Stimulated activated CD8-positive, alpha-beta memory T cell treated with anti-CD3 and anti-CD28 coated beads, Interleukin-7, amount 100 ng/mL, for 1 hour (primary cell): Measurements from ENCODE around the gene LYSMD3.

Experiments used
- DNase-seq, 2 donors: peaks; one replicate each; pipeline ENCODE4 v3.0.0-alpha.2; 2020; ENCODE audit warnings: low read depth in 2 of 2

Gene LYSMD3

DNA sequence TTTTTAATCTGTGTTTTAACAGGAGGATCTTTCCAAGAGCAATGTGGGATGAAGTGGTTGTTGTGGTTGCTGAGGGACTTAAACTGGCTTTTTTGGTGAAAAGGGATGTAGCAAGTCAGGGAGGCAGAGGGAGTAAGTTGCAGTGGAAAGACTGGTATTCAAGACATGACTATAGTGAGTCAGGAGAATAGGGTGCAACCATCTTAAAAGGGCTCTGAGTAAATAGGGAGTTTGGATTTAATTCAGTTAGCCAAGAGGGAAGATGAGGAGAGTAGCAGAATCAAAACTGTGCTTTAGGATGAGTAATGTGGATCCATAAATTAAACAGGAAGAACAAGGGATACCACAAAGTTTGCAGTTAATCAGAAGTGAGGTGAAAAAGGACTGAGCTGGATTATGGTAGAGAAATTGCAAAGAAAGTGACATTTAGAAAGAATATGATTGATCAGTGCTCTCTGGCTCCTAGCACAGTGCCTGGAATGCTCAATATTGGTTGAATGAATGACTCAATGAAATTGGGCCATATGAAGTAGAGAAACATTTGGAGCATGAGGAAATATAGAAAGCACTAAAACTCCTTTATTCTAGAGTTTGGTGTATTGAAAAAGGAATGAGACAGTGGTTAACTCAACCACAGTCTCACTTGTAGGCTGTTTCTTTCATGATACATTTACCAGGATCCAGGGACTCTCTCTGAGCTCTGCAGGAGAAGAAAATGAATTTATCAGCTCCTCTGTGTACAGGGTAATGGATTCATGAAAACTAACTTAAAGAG is 49.6 kb downstream of the LYSMD3 start:
- no peak for DNase-seq

GRCh38 chr5:90477621-90478215 is 51.7 kb downstream of the LYSMD3 start:
- DNase-seq: no peak

- no peak for DNase-seq
Observed at GRCh38 chr5:90477073-90477472, 52.3 kb downstream of the LYSMD3 start.

DNA sequence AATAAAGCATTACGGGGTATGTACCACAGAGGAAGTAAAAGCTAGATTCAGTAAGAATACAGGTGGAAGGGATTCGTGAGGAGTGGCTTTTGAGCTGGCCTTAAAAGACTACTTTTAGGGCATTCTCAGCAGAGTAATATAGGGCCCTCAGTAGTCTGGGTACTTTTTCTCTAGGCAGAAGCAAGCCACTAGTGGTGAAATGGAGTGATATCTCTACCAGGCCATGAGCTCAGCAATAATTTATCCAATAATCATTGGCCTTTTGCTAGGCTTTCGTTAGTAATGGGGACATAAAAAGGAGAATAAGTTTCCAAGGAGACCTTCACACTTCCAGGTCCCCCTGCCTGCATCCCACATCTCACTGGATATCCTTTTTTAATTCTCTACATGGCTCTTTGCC is 53.0 kb downstream of the LYSMD3 start:
- DNase-seq: no peak

- DNase-seq: no peak
Observed at GRCh38 chr5:90475436-90475980, 53.9 kb downstream of the LYSMD3 start.

DNA sequence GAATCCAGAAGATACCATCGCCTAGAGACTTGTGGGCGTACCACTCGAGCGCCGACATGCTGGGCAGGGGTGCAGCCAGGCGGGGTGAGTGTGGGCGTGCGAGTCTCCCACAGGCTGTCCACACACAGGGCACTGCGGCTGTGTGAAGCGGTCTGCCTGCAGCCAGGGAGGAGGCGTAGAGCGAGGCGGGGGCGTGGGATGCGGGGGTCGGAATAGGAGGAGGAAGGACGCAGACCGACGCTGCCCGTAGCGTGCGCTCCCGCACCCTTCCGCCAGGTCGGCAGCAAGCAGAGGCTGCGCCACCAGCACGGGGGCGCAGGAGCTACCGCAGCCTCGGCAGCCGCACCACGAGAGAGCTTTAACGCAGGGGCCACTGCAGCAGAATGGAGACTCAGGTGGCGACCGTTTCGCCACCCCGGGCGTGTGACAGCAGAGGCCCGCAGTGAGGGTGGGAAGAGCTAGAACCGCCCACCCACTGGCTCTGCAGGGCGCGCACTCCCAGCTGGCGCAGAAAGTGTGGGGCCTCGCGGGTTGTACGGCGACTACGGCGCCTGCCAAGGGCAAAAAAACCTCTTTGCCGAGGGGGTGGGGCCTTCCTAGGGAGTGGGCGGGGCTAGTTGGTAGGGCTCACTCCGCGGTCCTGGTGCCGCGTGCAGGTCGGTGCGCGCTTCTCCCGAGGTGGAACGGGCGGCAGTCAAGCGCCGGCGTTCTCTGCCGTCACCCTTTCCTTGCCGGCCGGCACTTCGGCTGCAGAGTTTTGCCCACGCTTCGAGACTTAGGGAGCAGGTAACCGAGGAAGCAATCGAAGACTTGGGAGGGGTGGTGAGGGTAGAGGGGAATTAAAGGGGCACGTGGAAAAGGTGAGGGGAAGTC is 54.9 kb downstream of the LYSMD3 start, which contains the start of the genes MBLAC2 and POLR3G:
Gene MBLAC2 (minus strand): TSS at position 537 of the 873 bp plus-strand sequence. CDS start 479 bp downstream, at position 58.
Gene POLR3G (plus strand): TSS at position 630 of the 873 bp plus-strand sequence. CDS start 10,704 bp downstream, outside the sequence.
- peak; percentile 83 to 90 for DNase-seq

DNA sequence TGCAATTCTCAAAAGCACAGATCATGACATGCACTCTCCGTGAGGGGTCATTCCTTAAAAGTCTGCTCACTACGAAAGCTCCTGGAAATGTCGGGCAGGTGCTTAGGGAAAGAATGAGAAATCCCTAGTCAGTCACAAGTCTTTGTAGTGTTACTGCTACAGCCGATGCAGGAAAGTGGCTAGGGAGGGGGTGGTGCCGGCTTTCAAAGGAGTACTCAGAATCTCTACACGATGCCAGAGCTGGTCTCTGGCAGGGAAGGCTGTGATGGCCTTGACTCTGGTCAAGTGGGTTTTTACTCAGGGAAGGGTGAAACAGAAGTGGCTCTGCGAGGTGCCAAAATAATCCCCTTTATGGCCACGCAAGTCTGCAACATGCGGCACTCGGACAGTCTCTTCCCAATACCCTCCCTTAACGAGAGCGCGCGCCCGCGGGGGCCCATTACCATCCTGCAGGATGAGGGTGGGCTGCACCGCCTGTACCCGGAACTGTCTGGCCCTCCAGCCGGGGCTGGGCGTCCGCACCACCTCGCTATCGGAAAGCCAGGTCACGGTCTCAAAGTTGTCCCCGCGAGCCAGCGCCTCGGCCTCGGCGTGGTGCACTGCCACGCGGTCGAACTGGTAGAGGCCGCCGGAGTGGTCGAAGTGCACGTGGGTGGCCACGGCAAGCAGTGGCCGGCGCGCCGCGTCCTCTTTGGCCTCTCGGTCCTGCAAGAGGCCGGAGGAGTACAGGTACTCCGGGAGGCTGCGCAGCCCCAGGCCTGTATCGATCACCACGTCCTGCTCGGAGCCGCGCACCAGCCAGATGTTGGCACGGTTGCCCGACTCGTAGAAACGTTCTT is 55.8 kb downstream of the LYSMD3 start:
- peak in 1 of 2 donors; percentile 0 for DNase-seq

DNA sequence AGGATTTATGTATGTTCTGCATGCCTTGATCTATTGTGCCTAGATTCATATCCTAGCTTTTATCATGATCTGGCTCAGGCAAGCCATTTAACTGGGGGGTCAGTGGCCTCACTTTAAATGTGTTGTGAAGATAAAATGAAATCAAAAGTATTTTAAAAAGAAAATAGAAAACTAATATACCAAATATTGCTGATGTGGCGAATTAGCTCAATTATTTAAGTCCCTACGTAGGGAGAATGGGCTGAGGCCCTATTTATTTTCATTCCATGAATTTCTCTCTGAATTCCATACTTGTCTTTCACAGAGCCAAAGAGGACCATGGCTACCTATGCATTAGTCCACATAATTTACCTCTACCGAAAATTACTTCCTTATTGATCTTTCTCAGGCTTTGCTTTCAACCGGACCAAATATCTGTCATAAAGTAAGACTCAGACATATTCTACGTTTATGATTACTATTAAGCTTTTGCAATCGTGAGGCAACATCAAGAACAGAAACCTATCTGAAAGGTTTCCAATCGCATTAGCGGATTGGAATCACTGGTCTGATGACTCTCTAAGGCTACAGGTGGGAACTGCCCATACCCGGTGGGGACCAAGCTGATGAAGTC is 56.5 kb downstream of the LYSMD3 start:
- no peak for DNase-seq
